Testis (tissue), 3 donors: ENCODE data around the gene OR14K1. TPM values are rescaled to one million over a fixed set of nuclear protein-coding genes. Genes with fewer than 3 reads are reported as not detected.

Source experiments
- DNase-seq: peaks from one replicate; pipeline ENCODE4 v3.0.0-alpha.2; 2019
- H3K27ac ChIP-seq, 2 donors: fragments of 200-600 bp; sonication (generic); one replicate each; pipeline ENCODE4 v1.5.1; 2019
- H3K27me3 ChIP-seq: fragments of 200-600 bp; sonication (generic); one replicate; pipeline ENCODE4 v1.5.1; 2019
- H3K36me3 ChIP-seq: fragments of 200-600 bp; sonication (generic); one replicate; pipeline ENCODE4 v1.5.1; 2017; ENCODE audit warnings: low read depth; ENCODE audit errors: missing control alignments
- H3K4me1 ChIP-seq: fragments of 200-600 bp; sonication (generic); one replicate; pipeline ENCODE4 v1.5.1; 2019
- H3K4me3 ChIP-seq, 2 donors: fragments of 200-600 bp; sonication (generic); one replicate each; pipeline ENCODE4 v1.5.1; 2017 to 2019
- H3K9me3 ChIP-seq: fragments of 200-600 bp; sonication (generic); one replicate; pipeline ENCODE4 v1.5.1; 2017
- CTCF ChIP-seq, 3 experiments: fragments of 450-650 bp in 2 of 3; fragments of 200-600 bp in 1 of 3; sonication (generic) in 1 of 3; IDR thresholded peaks; one replicate each; pipeline ENCODE4 v1.5.1; 2016 to 2019; ENCODE audit warnings: antibody characterized with exemption in 3 of 3, mild to moderate bottlenecking in 2 of 3, moderate library complexity in 1 of 3
- POLR2A ChIP-seq: fragments of 450-650 bp; IDR thresholded peaks from one replicate; pipeline ENCODE4 v1.6.1; 2017; ENCODE audit warnings: antibody characterized with exemption, mild to moderate bottlenecking, moderate library complexity
- intact Hi-C: fragments of 100-400 bp; cut with DNase I; formaldehyde crosslinking; loops from one replicate; pipeline ENCODE4 v1.15.1; 2023; ENCODE audit warnings: low total_unique reads
- polyA plus RNA-seq: library from polyadenylated mRNA; stranded (reverse); fragments of 350-450 nt; fragmentation: Illumina TruSeq; extraction: RNeasy Lipid Tissue Mini Kit (QIAGEN cat#74804); gene quantifications from one replicate; pipeline ENCODE4 v1.2.3, GENCODE V29; 2014; ENCODE audit warnings: low read depth, low replicate concordance; ENCODE audit not compliant: insufficient read depth
- total RNA-seq, 2 donors: library from RNA; depleted of rRNA; stranded (reverse); fragments of >200 nt; gene quantifications; one replicate each; pipeline ENCODE4 v1.2.3, GENCODE V29; 2016

Gene OR14K1
- total and polyA plus RNA-seq, 3 donors from 2014 or later: 2.8 to 3.0 TPM; not detected in 1

- no peaks in the 10 kb centered on the region for H3K36me3 ChIP-seq
- intact Hi-C loops: no loop called here
- TF ChIP-seq CTCF (IDR thresholded peaks at IDR 0.05): no peak
- no peak for TF ChIP-seq POLR2A
- no peak overlapping the region for H3K4me3 ChIP-seq
- no peaks in the 10 kb centered on the region for H3K4me1 ChIP-seq
- no peak overlapping the region for H3K27ac ChIP-seq
- H3K27me3 ChIP-seq: no peaks in the 10 kb centered on the region
- no peaks in the 10 kb centered on the region for H3K9me3 ChIP-seq
- DNase-seq: no peak
These were observed 31.2 kb downstream of the OR14K1 start for GRCh38 chr1:247769603-247770002.

Other genes with a start within 250 kb of the OR14K1 start
- gene OR2C3, start 202.2 kb upstream of the OR14K1 start, total RNA-seq: under 1 TPM; 0.87 TPM
- 0.55 TPM for gene OR2C3, start 202.2 kb upstream of the OR14K1 start, polyA plus RNA-seq
- 1 to 10 TPM; 2.8 to 3.7 TPM for gene GCSAML, start 189.5 kb upstream of the OR14K1 start, total RNA-seq
- gene GCSAML, start 189.5 kb upstream of the OR14K1 start, polyA plus RNA-seq: 8.4 TPM
- gene OR2G2, start 150.3 kb upstream of the OR14K1 start, total RNA-seq: under 1 TPM in 1 of 2 donors, not detected in 1; 0.39 TPM
- not detected for gene OR2G2, start 150.3 kb upstream of the OR14K1 start, polyA plus RNA-seq
- gene OR2G3, start 133.0 kb upstream of the OR14K1 start, total RNA-seq: not detected
- gene OR2G3, start 133.0 kb upstream of the OR14K1 start, polyA plus RNA-seq: not detected
- under 1 TPM in 1 of 2 donors, not detected in 1; 0.19 TPM for gene OR13G1, start 58.9 kb upstream of the OR14K1 start, total RNA-seq
- gene OR13G1, start 58.9 kb upstream of the OR14K1 start, polyA plus RNA-seq: not detected
- under 1 TPM; 0.62 to 0.94 TPM for gene OR6F1, start 22.0 kb upstream of the OR14K1 start, total RNA-seq
- gene OR6F1, start 22.0 kb upstream of the OR14K1 start, polyA plus RNA-seq: 1.4 TPM
- gene OR14A2, start 9.5 kb downstream of the OR14K1 start, total RNA-seq: 1 to 10 TPM in 1 of 2 donors, under 1 TPM in 1; 0.94 to 1.6 TPM
- 4.2 TPM for gene OR14A2, start 9.5 kb downstream of the OR14K1 start, polyA plus RNA-seq
- gene OR1C1, start 21.9 kb downstream of the OR14K1 start, total RNA-seq: not detected
- gene OR1C1, start 21.9 kb downstream of the OR14K1 start, polyA plus RNA-seq: not detected
- gene OR14A16, start 85.5 kb downstream of the OR14K1 start, total RNA-seq: under 1 TPM in 1 of 2 donors, not detected in 1; 0.62 TPM
- gene OR14A16, start 85.5 kb downstream of the OR14K1 start, polyA plus RNA-seq: not detected
- gene OR11L1, start 103.3 kb downstream of the OR14K1 start, total RNA-seq: not detected
- gene OR11L1, start 103.3 kb downstream of the OR14K1 start, polyA plus RNA-seq: not detected
- 1 to 10 TPM; 5.7 to 7.5 TPM for gene TRIM58, start 118.6 kb downstream of the OR14K1 start, total RNA-seq
- 2.9 TPM for gene TRIM58, start 118.6 kb downstream of the OR14K1 start, polyA plus RNA-seq
- gene OR2W3, start 157.0 kb downstream of the OR14K1 start, total RNA-seq: 1 to 10 TPM; 2.5 to 3.9 TPM
- 1.5 TPM for gene OR2W3, start 157.0 kb downstream of the OR14K1 start, polyA plus RNA-seq
- under 1 TPM in 1 of 2 donors, not detected in 1; 0.55 TPM for gene OR2T8, start 181.6 kb downstream of the OR14K1 start, total RNA-seq
- 0.44 TPM for gene OR2T8, start 181.6 kb downstream of the OR14K1 start, polyA plus RNA-seq
- under 1 TPM in 1 of 2 donors, not detected in 1; 0.31 TPM for gene OR2AJ1, start 186.3 kb downstream of the OR14K1 start, total RNA-seq
- gene OR2AJ1, start 186.3 kb downstream of the OR14K1 start, polyA plus RNA-seq: not detected
- gene OR2L8, start 210.2 kb downstream of the OR14K1 start, total RNA-seq: under 1 TPM; 0.43 to 0.87 TPM
- not detected for gene OR2L8, start 210.2 kb downstream of the OR14K1 start, polyA plus RNA-seq
- 1 to 10 TPM in 1 of 2 donors, under 1 TPM in 1; 0.74 to 2.2 TPM for gene OR2AK2, start 226.6 kb downstream of the OR14K1 start, total RNA-seq
- gene OR2AK2, start 226.6 kb downstream of the OR14K1 start, polyA plus RNA-seq: 0.38 TPM